H1 (cell line): Measurements from ENCODE around the gene NOP9. TPM values are rescaled to one million over a fixed set of nuclear protein-coding genes. Genes with fewer than 3 reads are reported as not detected.

Experiments used
- CTCF ChIA-PET: fragments of 300-600 bp; sonication (Branson Sonifier 250); formaldehyde crosslinking; loops from one replicate; lab custom pipeline; 2021; ENCODE audit not compliant: partially characterized antibody; lab: Charles Lee
- POLR2A ChIA-PET: fragments of 300-600 bp; sonication (Branson Sonifier 250); formaldehyde crosslinking; loops from one replicate; lab custom pipeline; 2021; ENCODE audit warnings: inconsistent platforms; ENCODE audit not compliant: partially characterized antibody; lab: Charles Lee
- DNase-seq, 2 experiments: peaks; one replicate each; pipeline versions ENCODE4 v3.0.0 to v3.0.0-alpha.2; 2010 to 2022; ENCODE audit warnings: low spot score in 2 of 2, low read depth in 1 of 2, mixed read lengths in 1 of 2
- FAIRE-seq: peaks from 2 replicates; lab custom pipeline; 2011; peaks lifted over from hg19 to GRCh38; lab: Jason Lieb, UNC
- H2AFZ ChIP-seq: 2 replicates; pipeline ENCODE4 v1.8.1; 2012; ENCODE audit warnings: low read length, inconsistent platforms
- H2AK5ac ChIP-seq: 2 replicates; pipeline ENCODE4 v1.6.1; 2013; ENCODE audit warnings: low read depth, low read length
- H2BK120ac ChIP-seq: replicated peaks from 2 replicates; pipeline ENCODE3; 2013; ENCODE audit warnings: low read depth, low read length, inconsistent platforms
- H2BK12ac ChIP-seq: 2 replicates; pipeline ENCODE4 v1.6.1; 2013; ENCODE audit warnings: low read depth, low read length
- H2BK15ac ChIP-seq: 2 replicates; pipeline ENCODE4 v1.6.1; 2013; ENCODE audit warnings: low read length
- H2BK20ac ChIP-seq: 2 replicates; pipeline ENCODE4 v1.6.1; 2013; ENCODE audit warnings: low read length
- H2BK5ac ChIP-seq: 2 replicates; pipeline ENCODE4 v1.6.1; 2013; ENCODE audit warnings: low read depth, low read length
- H3K14ac ChIP-seq: 2 replicates; pipeline ENCODE4 v1.6.1; 2013; ENCODE audit warnings: inconsistent platforms; ENCODE audit not compliant: insufficient read length
- H3K18ac ChIP-seq: 2 replicates; pipeline ENCODE4 v1.6.1; 2013; ENCODE audit warnings: low read length; ENCODE audit errors: extremely low read depth
- H3K23ac ChIP-seq: 2 replicates; pipeline ENCODE4 v1.6.1; 2013; ENCODE audit warnings: inconsistent platforms; ENCODE audit not compliant: insufficient read length
- H3K23me2 ChIP-seq: 2 replicates; pipeline ENCODE4 v1.6.1; 2013; ENCODE audit warnings: low read depth, low read length
- H3K27ac ChIP-seq: 2 replicates; pipeline ENCODE4 v1.6.1; 2011; ENCODE audit warnings: low read depth, low read length, inconsistent platforms
- H3K27me3 ChIP-seq, 4 experiments: replicated peaks in 1 of 4; 1 replicate in 1 of 4; 2 replicates in 3 of 4; pipeline versions ENCODE4 v1.6.1 to v1.8.1; 2011 to 2013; ENCODE audit warnings: low read length in 3 of 4, mild to moderate bottlenecking in 3 of 4, inconsistent platforms in 2 of 4, mixed read lengths in 2 of 4, moderate library complexity in 1 of 4; ENCODE audit not compliant: control insufficient read depth in 3 of 4, insufficient read depth in 3 of 4; ENCODE audit errors: extremely low read depth in 1 of 4
- H3K36me3 ChIP-seq, 4 experiments: 2 replicates each; pipeline versions ENCODE4 v1.6.1 to v1.8.1; 2011 to 2013; ENCODE audit warnings: mild to moderate bottlenecking in 4 of 4, low read length in 3 of 4, moderate library complexity in 2 of 4, control low read depth in 1 of 4, inconsistent platforms in 1 of 4; ENCODE audit not compliant: insufficient read depth in 4 of 4, control insufficient read depth in 2 of 4
- H3K4ac ChIP-seq: replicated peaks from 2 replicates; pipeline ENCODE3; 2013; ENCODE audit warnings: low read length, low read depth, mixed read lengths, inconsistent platforms; ENCODE audit not compliant: insufficient read length
- H3K4me1 ChIP-seq, 4 experiments: replicated peaks in 1 of 4; 1 replicate in 1 of 4; 2 replicates in 3 of 4; pipeline versions ENCODE4 v1.6.1 to v1.8.1; 2011 to 2013; ENCODE audit warnings: low read length in 3 of 4, inconsistent platforms in 2 of 4, mixed read lengths in 1 of 4; ENCODE audit not compliant: insufficient read depth in 4 of 4, control insufficient read depth in 3 of 4
- H3K4me2 ChIP-seq, 2 experiments: 2 replicates each; pipeline versions ENCODE4 v1.6.1 to v1.8.1; 2011 to 2013; ENCODE audit warnings: low read depth in 2 of 2, low read length in 2 of 2, control low read depth in 1 of 2, inconsistent platforms in 1 of 2, mild to moderate bottlenecking in 1 of 2; ENCODE audit not compliant: insufficient read depth in 1 of 2
- H3K4me3 ChIP-seq, 4 experiments: fragments of 200-600, 300-600 bp in 1 of 4; sonication (generic), shearing (Covaris generic), sonication (Bioruptor Twin) in 1 of 4; 2 replicates each; pipeline versions ENCODE4 v1.5.1 to v1.8.1; 2011 to 2016; ENCODE audit warnings: low read length in 4 of 4, low read depth in 3 of 4, control low read depth in 2 of 4, inconsistent platforms in 2 of 4, mild to moderate bottlenecking in 2 of 4, mixed read lengths in 1 of 4, moderate library complexity in 1 of 4; ENCODE audit not compliant: insufficient read depth in 2 of 4; ENCODE audit errors: extremely low read depth in 1 of 4
- H3K56ac ChIP-seq: replicated peaks from 2 replicates; pipeline ENCODE3; 2013; ENCODE audit warnings: low read depth, mild to moderate bottlenecking, mixed read lengths, low read length, inconsistent platforms; ENCODE audit not compliant: insufficient read length
- H3K79me1 ChIP-seq: 2 replicates; pipeline ENCODE4 v1.6.1; 2013; ENCODE audit warnings: low read depth, low read length, control low read depth
- H3K79me2 ChIP-seq, 2 experiments: 2 replicates each; pipeline versions ENCODE4 v1.6.1 to v1.8.1; 2012 to 2013; ENCODE audit warnings: low read length in 2 of 2, mild to moderate bottlenecking in 2 of 2, inconsistent platforms in 1 of 2; ENCODE audit not compliant: insufficient read depth in 2 of 2, control insufficient read depth in 1 of 2
- H3K9ac ChIP-seq, 4 experiments: replicated peaks in 1 of 4; 1 replicate in 1 of 4; 2 replicates in 3 of 4; pipeline versions ENCODE4 v1.6.1 to v1.8.1; 2011 to 2013; ENCODE audit warnings: low read depth in 3 of 4, low read length in 3 of 4, control low read depth in 2 of 4, mild to moderate bottlenecking in 2 of 4, moderate library complexity in 2 of 4, inconsistent platforms in 1 of 4; ENCODE audit errors: extremely low read depth in 1 of 4
- H3K9me3 ChIP-seq, 2 experiments: 2 replicates each; pipeline versions ENCODE4 v1.6.1 to v1.8.1; 2012 to 2013; ENCODE audit warnings: mild to moderate bottlenecking in 2 of 2, moderate library complexity in 2 of 2, control low read depth in 1 of 2, inconsistent platforms in 1 of 2, low read depth in 1 of 2, low read length in 1 of 2, mixed read lengths in 1 of 2; ENCODE audit not compliant: insufficient read depth in 2 of 2
- H4K20me1 ChIP-seq, 2 experiments: replicated peaks in 1 of 2; 2 replicates each; pipeline versions ENCODE3 to v1.8.1; 2011 to 2013; ENCODE audit warnings: inconsistent platforms in 2 of 2, low read length in 2 of 2, mild to moderate bottlenecking in 1 of 2; ENCODE audit not compliant: insufficient read depth in 2 of 2, control insufficient read depth in 1 of 2
- H4K5ac ChIP-seq: 2 replicates; pipeline ENCODE4 v1.6.1; 2013; ENCODE audit warnings: low read length, low read depth, mixed read lengths, inconsistent platforms; ENCODE audit not compliant: insufficient read length
- H4K8ac ChIP-seq: 2 replicates; pipeline ENCODE4 v1.8.0; 2013; ENCODE audit warnings: mild to moderate bottlenecking, moderate library complexity, low read length, inconsistent platforms; ENCODE audit not compliant: insufficient read depth; ENCODE audit errors: extremely low read depth
- H4K91ac ChIP-seq: replicated peaks from 2 replicates; pipeline ENCODE3; 2013; ENCODE audit warnings: low read length, mixed read lengths, inconsistent platforms; ENCODE audit not compliant: insufficient read length
- BCL11A ChIP-seq, 2 experiments: IDR thresholded peaks; one replicate each; pipeline ENCODE4 v1.6.1; 2011; ENCODE audit warnings: low read depth in 2 of 2, low read length in 2 of 2, mild to moderate bottlenecking in 2 of 2
- CBX8 ChIP-seq: fragments of 300-800, 300-1000 bp; sonication (generic); IDR thresholded peaks from 2 replicates; pipeline ENCODE4 v1.7.1; 2016; ENCODE audit warnings: low read depth, low read length, borderline replicate concordance
- CHD2 ChIP-seq: IDR thresholded peaks from 2 replicates; pipeline ENCODE4 v1.6.1; 2012; ENCODE audit warnings: low read length, improper control_type of control experiment
- CTBP2 ChIP-seq: IDR thresholded peaks from 2 replicates; pipeline ENCODE4 v1.7.0; 2011; ENCODE audit warnings: borderline replicate concordance, mild to moderate bottlenecking, moderate library complexity, mixed read lengths, low read length; ENCODE audit not compliant: insufficient read depth, insufficient read length
- GABPA ChIP-seq: IDR thresholded peaks from 2 replicates; pipeline ENCODE4 v1.6.1; 2011; ENCODE audit warnings: mild to moderate bottlenecking, low read length, moderate library complexity, borderline replicate concordance; ENCODE audit not compliant: insufficient read depth
- HDAC2 ChIP-seq, 2 experiments: fragments of 300-600 bp in 1 of 2; sonication (generic) in 1 of 2; IDR thresholded peaks; 2 replicates each; pipeline ENCODE4 v1.6.1; 2011 to 2012; ENCODE audit warnings: low read depth in 2 of 2, low read length in 2 of 2, mild to moderate bottlenecking in 2 of 2, moderate library complexity in 2 of 2, borderline replicate concordance in 1 of 2, inconsistent platforms in 1 of 2
- KDM4A ChIP-seq: IDR thresholded peaks from one replicate; pipeline ENCODE4 v1.7.1; 2012; ENCODE audit warnings: low read depth, mild to moderate bottlenecking, moderate library complexity, low read length, inconsistent platforms; ENCODE audit not compliant: severe bottlenecking
- SIRT6 ChIP-seq: IDR thresholded peaks from one replicate; pipeline ENCODE4 v1.7.1; 2012; ENCODE audit warnings: low read length, inconsistent platforms
- WGBS, 2 experiments: shearing (Covaris generic) in 1 of 2; methylation state at CpG; one replicate each; pipeline versions ENCODE4 v1.1.6 to v1.1.7; 2013 to 2015; ENCODE audit warnings: low lambda C conversion rate in 2 of 2, mixed read lengths in 2 of 2, inconsistent platforms in 1 of 2, low coverage in 1 of 2, missing lambda C conversion rate in 1 of 2; ENCODE audit not compliant: insufficient replicate concordance in 2 of 2, insufficient coverage in 1 of 2, insufficient read length in 1 of 2; ENCODE audit errors: extremely low coverage in 1 of 2, missing lambda C conversion rate in 1 of 2; 5-methylcytosine and 5-hydroxymethylcytosine counted together
- polyA plus RNA-seq, 7 experiments: library from polyadenylated mRNA; depleted of rRNA in 3 of 7; stranded (reverse) in 5 of 7; unstranded in 2 of 7; fragments of >200 nt in 5 of 7; fragments of 200-250 nt in 2 of 7; gene quantifications; 1 replicate in 5 of 7; 2 replicates in 1 of 7; 4 replicates in 1 of 7; pipeline versions ENCODE4 v1.2.1 to v1.2.3, GENCODE V29; 2011 to 2013; ENCODE audit warnings: missing spikeins in 2 of 7, mixed read lengths in 2 of 7
- total RNA-seq: library from RNA; stranded (reverse); fragmentation: NEBNext Ultra II Directional; extraction: Animal tissue kit (Norgen Biotek cat#: 25700); gene quantifications from 2 replicates; pipeline ENCODE4 v1.2.1, GENCODE V29; 2021

The NOP9 gene
- total and polyA plus RNA-seq, 2 of the 8 experiments (the other 6 are each of a cell fraction or from before 2014, with no cell fraction given) = 17.8 to 34.8 TPM

GRCh38 chr14:24262821-24263733 lies 36.6 kb upstream of the NOP9 start, which contains the start of gene TGM1:
TSS of gene TGM1 (minus strand) at chr14:24263177. CDS start at chr14:24262352, 825 bp downstream.
- H4K91ac ChIP-seq = no peak within 1 kb of the TSS
- no peak within 1 kb of the TSS for H2AFZ ChIP-seq
- H3K18ac ChIP-seq = no peak within 1 kb of the TSS; the same call in none of the 2 replicates
- H3K9me3 ChIP-seq = no peaks in the 10 kb centered on the region
- peak within 1 kb of the TSS; percentile 22 for H2BK120ac ChIP-seq
- H2BK20ac ChIP-seq = no peak within 1 kb of the TSS
- H4K5ac ChIP-seq = no peak within 1 kb of the TSS
- no peak within 1 kb of the TSS for H3K27ac ChIP-seq
- no peak within 1 kb of the TSS for H3K23ac ChIP-seq
- no peak within 1 kb of the TSS for H3K4me3 ChIP-seq
- 0 out of 2 replicates have a peak, but pooled peaks cover 1% of the 10 kb centered on the region for H3K23me2 ChIP-seq
- CTCF ChIA-PET = interaction anchor here (0.7 to 6.2 kb wide), 10 partner anchors 8 to 69 kb away, joined by 3 to 30 read pairs (median 8); partner anchors contain the start of genes RABGGTA and TINF2
- no peak within 1 kb of the TSS for H3K56ac ChIP-seq
- H3K36me3 ChIP-seq = no peaks in the 10 kb centered on the region; a peak in 3 of 8 replicates
- H4K20me1 ChIP-seq = peaks cover 0 to 4% of the 10 kb centered on the region in 2 experiments
- 0 out of 2 replicates have a peak within 1 kb of the TSS, but pooled peaks have one; percentile 27 for H2BK12ac ChIP-seq
- H3K9ac ChIP-seq = no peak within 1 kb of the TSS
- H2BK5ac ChIP-seq = no peak within 1 kb of the TSS
- no peak within 1 kb of the TSS for H3K4ac ChIP-seq
- H3K27me3 ChIP-seq = no peaks in the 10 kb centered on the region; a peak in 1 of 7 replicates
- DNase-seq (peak in 1 of 2 experiments; percentile 56), FAIRE-seq (no peak)
- no peaks in the 10 kb centered on the region for H3K79me1 ChIP-seq
- no peak within 1 kb of the TSS for H2BK15ac ChIP-seq
- H3K4me2 ChIP-seq = no peak within 1 kb of the TSS
- H3K4me1 ChIP-seq = peaks cover 0 to 2% (median 0%) of the 10 kb centered on the region in 4 experiments; a peak in 1 of 7 replicates
- H4K8ac ChIP-seq = peak within 1 kb of the TSS; percentile 62
- H3K79me2 ChIP-seq = no peaks in the 10 kb centered on the region
- POLR2A ChIA-PET = interaction anchor here (0.8 to 2.5 kb wide), 13 partner anchors 8 to 160 kb away, joined by 3 to 13 read pairs (median 3); partner anchors contain the start of genes CIDEB, RABGGTA, TINF2 and TM9SF1
- WGBS, 2 experiments = 86% methylated on average over 12 of the region's 14 CpGs; no CpG with 5 or more reads in 1 of the 2 experiments
- H3K14ac ChIP-seq = no peak within 1 kb of the TSS
- no peak within 1 kb of the TSS for H2AK5ac ChIP-seq
- no peak for TF ChIP-seq CHD2
- no peak for TF ChIP-seq HDAC2 (IDR thresholded peaks at IDR 0.05; ENCODE audit: borderline replicate concordance in 1 of 2, low read depth in 2 of 2, low read length in 2 of 2)
- TF ChIP-seq SIRT6 = no peak
- no peak for TF ChIP-seq GABPA
- no peak for TF ChIP-seq BCL11A (IDR thresholded peaks at IDR 0.05; ENCODE audit: low read depth in 2 of 2, low read length in 2 of 2)
- TF ChIP-seq CBX8 = no peak
- TF ChIP-seq CTBP2 = no peak
- TF ChIP-seq KDM4A = no peak
